ENCODE measurements around the gene NXPH3. TPM values are rescaled to one million over a fixed set of nuclear protein-coding genes. Genes with fewer than 3 reads are reported as not detected.

NXPH3 gene
- total and polyA plus RNA-seq, 2 of the 13 experiments (the other 11 are each of a cell fraction or from before 2014, with no cell fraction given) = 0.04 to 0.58 TPM

- no peak overlapping the region for H3K4me2 ChIP-seq (ENCODE audit: low read depth, low read length)
- H3K79me2 ChIP-seq (ENCODE audit: insufficient read depth, low read length) = no peaks in the 10 kb centered on the region
- H3K4me1 ChIP-seq (ENCODE audit: insufficient read depth, low read length) = peaks cover 3% of the 10 kb centered on the region
- CTCF ChIA-PET (ENCODE audit: low intra/inter-chr PET ratio, low total read pairs) = no interaction called here
- no peaks in the 10 kb centered on the region for H3K27me3 ChIP-seq (ENCODE audit: control insufficient read depth in 1 of 2, insufficient read depth in 2 of 2, low read length in 2 of 2)
- intact Hi-C loops (cut with micrococcal nuclease; ENCODE audit: unreplicated experiment) (no loop called here), in situ Hi-C loops (cut with HindIII; ENCODE audit: extremely low pct_ligation_motif_present, low pct_unique_long_range_greater_than_20kb) (no loop called here)
- no peak for DNase-seq (ENCODE audit: low spot score)
- H3K27ac ChIP-seq (ENCODE audit: extremely low read length, insufficient read depth, low read length) = no peak overlapping the region
- H3K9ac ChIP-seq (ENCODE audit: insufficient read depth, low read depth, low read length) = no peak overlapping the region
- no peak overlapping the region for H3K4me3 ChIP-seq (replicated peaks in 1 of 3; ENCODE audit: insufficient read depth in 1 of 3, low read depth in 2 of 3, low read length in 3 of 3)
- peaks cover 26 to 70% of the 10 kb centered on the region in 2 experiments for H3K36me3 ChIP-seq (replicated peaks in 1 of 2; ENCODE audit: control insufficient read depth in 1 of 2, insufficient read depth in 2 of 2, low read length in 2 of 2)
- H3K9me3 ChIP-seq (ENCODE audit: low read length) = no peaks in the 10 kb centered on the region
- H4K20me1 ChIP-seq (ENCODE audit: insufficient read depth, low read length) = no peaks in the 10 kb centered on the region
- no peak for FAIRE-seq
- WGBS (ENCODE audit: low lambda C conversion rate) = 99% methylated on average over 2 of the region's 2 CpGs
- peak; percentile 31; the same call in 1 of the 3 replicates for ATAC-seq
- TF ChIP-seq SIX1 (CRISPR knock-in tag; IDR thresholded peaks at IDR 0.05; ENCODE audit: borderline replicate concordance) (no peak), ZNF784 (CRISPR knock-in tag; IDR thresholded peaks at IDR 0.05; ENCODE audit: borderline replicate concordance) (no peak), ZNF776 (CRISPR knock-in tag; IDR thresholded peaks at IDR 0.05) (no peak), HNRNPUL1 (IDR thresholded peaks at IDR 0.05; ENCODE audit: low read depth, low read length) (no peak), ZMAT3 (CRISPR knock-in tag; conservative IDR thresholded peaks at IDR 0.05) (no peak), ETV6 (CRISPR knock-in tag; conservative IDR thresholded peaks at IDR 0.05) (no peak), XBP1 (CRISPR knock-in tag; IDR thresholded peaks at IDR 0.05) (no peak)
- BruUV-seq (replicated peaks) = no TSS peak
- POLR2A ChIA-PET = no interaction called here
- H2AFZ ChIP-seq (ENCODE audit: low read length) = no peak overlapping the region
These were observed 28.0 kb downstream of the NXPH3 start for GRCh38 chr17:49603720-49604119.

GRCh38 chr17:49604314-49604869, 28.7 kb downstream of the NXPH3 start:
- no peaks in the 10 kb centered on the region for H3K79me2 ChIP-seq (ENCODE audit: insufficient read depth, low read length)
- H3K36me3 ChIP-seq (replicated peaks in 1 of 2; ENCODE audit: control insufficient read depth in 1 of 2, insufficient read depth in 2 of 2, low read length in 2 of 2) = peaks cover 26 to 76% of the 10 kb centered on the region in 2 experiments
- FAIRE-seq (no peak), DNase-seq (ENCODE audit: low spot score) (no peak), ATAC-seq (no peak)
- 97% methylated on average over 7 of the region's 7 CpGs for WGBS (ENCODE audit: low lambda C conversion rate)
- no peak overlapping the region for H3K4me3 ChIP-seq (replicated peaks in 1 of 3; ENCODE audit: insufficient read depth in 1 of 3, low read depth in 2 of 3, low read length in 3 of 3)
- no peaks in the 10 kb centered on the region for H3K9me3 ChIP-seq (ENCODE audit: low read length)
- no peaks in the 10 kb centered on the region for H4K20me1 ChIP-seq (ENCODE audit: insufficient read depth, low read length)
- in situ Hi-C loops (cut with HindIII; ENCODE audit: extremely low pct_ligation_motif_present, low pct_unique_long_range_greater_than_20kb) = no loop called here
- H3K9ac ChIP-seq (ENCODE audit: insufficient read depth, low read depth, low read length) = no peak overlapping the region
- CTCF ChIA-PET (ENCODE audit: low intra/inter-chr PET ratio, low total read pairs) = no interaction called here
- no TSS peak for BruUV-seq (replicated peaks)
- intact Hi-C loops (cut with micrococcal nuclease; ENCODE audit: unreplicated experiment) = no loop called here
- H3K4me1 ChIP-seq (ENCODE audit: insufficient read depth, low read length) = no peaks in the 10 kb centered on the region
- H3K4me2 ChIP-seq (ENCODE audit: low read depth, low read length) = no peak overlapping the region
- no peak overlapping the region for H2AFZ ChIP-seq (ENCODE audit: low read length)
- no peaks in the 10 kb centered on the region for H3K27me3 ChIP-seq (ENCODE audit: control insufficient read depth in 1 of 2, insufficient read depth in 2 of 2, low read length in 2 of 2)
- no peak overlapping the region for H3K27ac ChIP-seq (ENCODE audit: extremely low read length, insufficient read depth, low read length)
- POLR2A ChIA-PET = no interaction called here
- TF ChIP-seq THYN1 (CRISPR knock-in tag; IDR thresholded peaks at IDR 0.05; ENCODE audit: borderline replicate concordance, low read depth) (no peak), CEBPB (IDR thresholded peaks at IDR 0.05; ENCODE audit: borderline replicate concordance, low read depth, low read length) (no peak), PHF5A (CRISPR knock-in tag; IDR thresholded peaks at IDR 0.05; ENCODE audit: low read depth, unreplicated experiment) (no peak), KLF15 (CRISPR knock-in tag; IDR thresholded peaks at IDR 0.05; ENCODE audit: borderline replicate concordance) (no peak), PAWR (CRISPR knock-in tag; IDR thresholded peaks at IDR 0.05; ENCODE audit: borderline replicate concordance) (no peak), ZNF766 (CRISPR knock-in tag; IDR thresholded peaks at IDR 0.05; ENCODE audit: borderline replicate concordance) (no peak), STAT5B (CRISPR knock-in tag; IDR thresholded peaks at IDR 0.05) (no peak), ZNF34 (CRISPR knock-in tag; IDR thresholded peaks at IDR 0.05; ENCODE audit: borderline replicate concordance) (no peak), ZSCAN12 (CRISPR knock-in tag; IDR thresholded peaks at IDR 0.05) (no peak), NCOA5 (CRISPR knock-in tag; IDR thresholded peaks at IDR 0.05) (no peak)

Data from HepG2 (cell line).